Measurements from ENCODE around the gene MBNL3.

The MBNL3 gene

DNA sequence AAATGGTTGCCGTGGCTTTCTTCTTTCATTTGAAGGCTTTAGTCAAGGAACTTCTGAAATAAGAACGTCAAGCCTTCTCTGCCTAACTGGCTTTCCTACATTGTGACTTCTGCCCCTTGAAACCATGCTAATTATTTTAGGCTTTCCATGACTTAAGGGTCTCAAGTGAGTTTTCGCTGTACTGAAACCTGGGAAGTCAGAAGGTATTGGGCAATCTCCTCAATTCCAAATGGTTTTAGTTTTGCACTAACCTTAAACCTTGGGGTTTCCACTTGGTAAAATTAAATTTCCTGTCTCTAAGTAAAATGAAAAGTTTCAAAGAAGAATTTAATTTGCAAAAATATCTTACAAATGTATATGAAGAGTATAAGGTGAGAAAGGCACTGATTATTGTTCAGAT, 73.8 kb downstream of the MBNL3 start:
- DNase-seq (ENCODE audit: low read depth in 2 of 2): no peak

DNA sequence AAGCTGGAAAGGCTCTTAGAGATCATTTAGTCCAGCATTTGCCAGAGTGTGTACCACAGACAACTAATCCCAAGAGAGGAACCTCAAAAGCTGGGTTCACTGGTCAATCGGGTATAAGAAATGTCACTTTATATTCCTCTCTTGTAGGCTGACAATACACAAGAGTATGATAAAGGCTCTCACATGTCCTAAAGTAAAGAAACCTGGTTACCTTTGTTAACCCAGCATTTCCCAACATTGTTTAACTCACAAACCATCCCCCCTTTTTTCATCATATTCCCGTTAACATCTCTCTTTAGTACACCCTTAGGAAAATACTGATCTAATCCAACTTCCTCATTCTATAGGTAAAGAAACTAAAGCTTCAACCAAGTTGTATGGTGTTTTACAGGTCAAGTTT, 74.4 kb downstream of the MBNL3 start:
- no peak for DNase-seq (ENCODE audit: low read depth in 2 of 2)

GRCh38 chrX:132413459-132413858, 75.4 kb downstream of the MBNL3 start:
- no peak for DNase-seq (ENCODE audit: low read depth in 2 of 2)

DNA sequence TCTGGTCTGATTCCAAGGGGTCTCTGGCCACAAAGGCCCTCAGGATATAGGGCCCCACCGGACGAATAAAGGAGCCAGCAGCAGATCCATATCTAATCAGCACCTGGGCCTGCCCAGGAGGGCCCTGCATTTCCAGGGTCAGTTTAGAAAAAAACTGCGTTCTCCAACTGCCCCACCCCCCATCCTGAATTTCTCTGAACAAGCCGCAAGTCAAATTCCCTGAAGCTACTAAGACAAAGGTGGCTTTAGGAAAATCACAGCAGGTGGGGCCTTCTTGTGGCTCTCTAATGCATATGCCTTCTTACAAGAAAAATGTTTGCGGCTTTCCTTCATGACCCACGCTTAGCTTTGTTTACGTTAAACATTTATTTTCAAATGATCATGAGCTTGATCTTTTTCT, 76.6 kb downstream of the MBNL3 start:
- no peak for DNase-seq (ENCODE audit: low read depth in 2 of 2)

DNA sequence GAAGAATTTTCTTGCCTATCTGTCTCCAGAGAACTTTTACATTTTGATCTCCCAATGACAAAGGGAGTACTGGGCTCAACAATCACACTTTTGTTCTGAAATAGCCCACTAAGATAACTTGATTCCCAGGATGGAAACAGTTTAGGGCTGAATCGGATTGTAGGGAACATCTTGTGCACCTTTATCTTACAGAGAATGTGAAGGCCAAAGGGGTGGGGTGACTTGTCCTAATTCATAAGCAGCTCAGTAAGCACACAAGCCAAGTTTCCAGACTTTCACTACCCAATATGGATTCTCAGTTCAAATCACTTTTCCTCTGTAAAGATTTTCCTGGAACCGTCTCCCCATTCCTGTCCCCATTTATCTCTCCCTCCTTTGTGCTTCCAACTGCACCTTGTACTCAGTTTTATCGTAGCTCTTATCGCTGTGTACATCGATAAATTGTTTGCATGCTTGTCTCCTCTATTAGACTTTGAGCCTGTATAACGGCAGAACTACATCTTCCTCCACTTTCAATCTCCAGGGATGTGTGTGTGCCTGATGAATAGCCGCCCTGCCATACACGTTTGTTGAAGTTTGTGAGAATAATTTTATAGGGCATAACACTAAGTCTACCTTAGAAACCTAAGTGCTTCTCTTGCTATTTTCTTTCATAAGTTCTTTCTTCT, 77.4 kb downstream of the MBNL3 start:
- no peak for DNase-seq (ENCODE audit: low read depth in 2 of 2)

DNA sequence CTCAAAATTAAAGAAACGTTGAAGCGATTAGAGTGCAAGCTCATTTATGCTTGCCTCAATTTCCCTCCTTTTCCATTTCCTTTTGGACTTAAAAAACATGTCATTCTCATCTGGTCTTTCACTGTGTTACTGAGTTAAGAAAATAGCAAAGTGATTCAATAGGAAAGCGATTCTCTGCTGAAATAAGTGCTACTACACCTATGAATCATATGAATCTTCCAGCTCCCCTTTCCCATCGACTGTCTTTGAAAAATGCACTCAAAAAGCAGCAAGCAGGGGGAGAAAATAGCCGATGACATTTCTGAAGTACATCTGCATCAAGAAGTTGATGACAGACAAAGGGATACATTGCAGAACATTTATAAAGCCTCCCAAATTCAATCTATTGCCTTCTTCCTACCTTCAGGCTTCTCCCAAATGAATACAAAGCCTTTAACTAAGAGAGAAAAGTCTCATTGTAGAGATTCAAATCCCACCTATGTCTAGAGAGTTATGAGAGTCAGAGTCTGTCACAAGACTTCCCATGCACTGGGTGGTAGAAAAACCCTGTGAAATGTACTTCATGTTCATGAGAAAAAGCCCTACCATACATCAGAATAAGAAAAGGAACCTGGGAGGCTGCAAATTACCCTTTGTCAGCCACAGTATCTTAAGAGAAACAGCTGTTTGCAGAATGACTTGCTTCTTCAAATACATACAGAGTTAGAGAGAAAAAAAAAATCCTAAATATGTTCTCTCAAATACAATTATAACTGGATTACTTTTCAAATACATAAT, 78.9 kb downstream of the MBNL3 start:
- DNase-seq (ENCODE audit: low read depth in 2 of 2): no peak

DNA sequence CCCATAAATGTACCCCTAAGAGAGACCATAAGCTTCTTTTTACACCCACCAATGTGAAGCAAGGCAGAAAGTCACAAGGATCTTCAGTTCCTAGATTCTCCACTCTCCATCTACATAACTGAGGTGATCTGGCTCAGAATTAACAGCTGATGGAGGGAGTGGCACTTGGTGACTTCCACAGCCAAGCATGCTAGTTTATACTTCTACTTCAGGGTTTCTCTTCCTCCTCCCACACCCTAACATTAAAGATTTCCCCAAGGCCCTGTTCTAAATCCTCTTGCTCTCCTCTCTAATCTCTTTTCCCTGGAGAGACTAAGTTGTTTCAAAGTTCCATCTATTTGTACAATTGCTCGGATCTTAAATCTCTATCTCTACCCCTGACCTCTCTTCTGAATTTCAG, 81.1 kb downstream of the MBNL3 start:
- no peak for DNase-seq (ENCODE audit: low read depth in 2 of 2)

DNA sequence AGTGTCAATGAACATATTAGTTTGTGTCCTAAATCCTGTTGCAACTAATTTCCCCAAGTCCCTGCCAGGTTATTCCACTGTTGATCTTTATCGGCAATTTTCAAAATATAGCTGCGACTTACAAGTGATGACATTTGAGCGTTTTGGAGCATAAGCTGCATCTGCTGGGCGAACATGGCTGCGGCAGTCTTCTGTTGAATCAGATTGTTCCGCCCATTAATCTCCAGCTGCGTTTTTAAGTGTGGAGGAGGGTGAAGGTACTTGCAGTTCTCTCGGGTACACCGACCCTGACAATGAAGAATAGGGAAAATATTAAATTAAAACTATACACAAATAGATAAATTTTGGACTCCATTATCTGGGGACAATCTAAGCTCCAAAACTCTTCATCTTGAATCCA, 82.7 kb downstream of the MBNL3 start:
- no peak for DNase-seq (ENCODE audit: low read depth in 2 of 2)

DNA sequence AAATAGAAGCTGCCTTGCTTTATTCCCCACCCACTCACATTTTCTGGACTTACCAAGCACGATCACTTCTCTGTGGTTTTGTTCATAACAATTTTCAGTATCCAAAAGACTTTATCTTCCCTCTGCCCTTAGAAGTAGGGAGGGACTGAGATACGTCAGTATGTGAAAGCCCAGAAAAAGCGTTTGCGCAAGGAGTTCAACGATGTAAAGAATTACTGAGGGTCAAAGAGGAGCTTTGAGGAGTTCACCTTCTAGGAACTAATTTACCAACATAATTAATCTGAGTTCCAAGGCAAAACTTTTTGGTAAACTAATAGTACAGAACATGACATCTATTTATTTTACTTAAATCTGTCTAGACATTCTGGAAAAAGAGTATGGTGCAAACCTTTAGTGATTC, 84.6 kb downstream of the MBNL3 start:
- no peak for DNase-seq (ENCODE audit: low read depth in 2 of 2)

DNA sequence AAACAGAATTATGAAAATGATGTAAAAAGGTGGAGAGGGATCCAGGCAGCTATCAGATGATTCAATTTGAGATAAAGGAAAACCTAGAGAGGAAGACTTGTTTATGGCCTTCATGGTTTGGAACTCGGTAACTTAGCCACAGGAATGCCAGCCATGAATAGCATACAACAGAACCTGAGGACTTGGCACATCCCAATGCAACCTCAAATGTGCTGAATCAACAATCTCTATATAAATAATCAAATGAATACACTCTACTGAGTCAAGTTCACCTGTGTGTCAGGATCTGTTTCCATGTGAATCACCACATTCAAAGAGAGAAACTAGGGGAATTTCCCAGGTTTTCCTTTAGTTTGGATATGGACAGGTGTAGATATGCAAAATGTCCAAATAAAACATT, 86.9 kb downstream of the MBNL3 start:
- no peak for DNase-seq (ENCODE audit: low read depth in 2 of 2)

DNA sequence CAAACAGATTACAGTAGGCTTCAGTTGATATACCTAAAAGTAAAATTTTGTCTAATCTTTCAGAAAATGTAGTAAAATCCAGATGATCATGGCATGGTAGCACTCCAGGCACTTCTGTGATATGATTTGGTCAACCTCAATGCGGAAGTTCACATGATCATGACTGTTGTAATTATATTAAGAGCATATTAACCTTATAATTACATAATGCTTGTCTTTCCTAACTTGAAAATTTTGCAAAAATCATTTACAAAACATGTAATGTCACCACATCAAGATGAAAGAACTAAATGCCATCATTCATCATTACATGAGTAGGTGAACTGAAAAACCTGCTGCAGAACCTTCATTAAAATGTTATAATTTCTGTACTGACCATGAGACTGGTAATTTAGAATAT, 88.1 kb downstream of the MBNL3 start:
- no peak for DNase-seq (ENCODE audit: low read depth in 2 of 2)

DNA sequence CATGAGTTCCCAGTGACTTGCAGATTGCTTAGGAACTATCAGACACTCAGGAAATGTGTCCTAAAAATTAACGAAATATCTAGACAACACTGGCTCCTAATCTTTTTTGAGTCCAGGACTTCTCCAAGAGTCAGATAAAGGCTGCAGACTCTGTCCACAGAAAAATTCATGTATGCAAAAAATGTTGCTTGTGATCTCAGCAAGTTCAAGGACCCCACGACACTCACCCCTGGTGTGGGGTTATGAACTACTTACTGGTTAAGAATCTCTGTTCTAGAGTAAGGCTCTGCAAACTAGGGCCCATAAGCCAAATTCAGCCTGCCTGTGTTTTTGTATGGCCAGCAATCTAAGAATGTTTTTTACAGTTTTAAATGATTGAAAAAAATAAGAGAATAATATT, 93.2 kb downstream of the MBNL3 start:
- no peak for DNase-seq (ENCODE audit: low read depth in 2 of 2)

- DNase-seq (ENCODE audit: low read depth in 2 of 2): no peak
Measured at GRCh38 chrX:132395026-132395425, 93.8 kb downstream of the MBNL3 start.

DNA sequence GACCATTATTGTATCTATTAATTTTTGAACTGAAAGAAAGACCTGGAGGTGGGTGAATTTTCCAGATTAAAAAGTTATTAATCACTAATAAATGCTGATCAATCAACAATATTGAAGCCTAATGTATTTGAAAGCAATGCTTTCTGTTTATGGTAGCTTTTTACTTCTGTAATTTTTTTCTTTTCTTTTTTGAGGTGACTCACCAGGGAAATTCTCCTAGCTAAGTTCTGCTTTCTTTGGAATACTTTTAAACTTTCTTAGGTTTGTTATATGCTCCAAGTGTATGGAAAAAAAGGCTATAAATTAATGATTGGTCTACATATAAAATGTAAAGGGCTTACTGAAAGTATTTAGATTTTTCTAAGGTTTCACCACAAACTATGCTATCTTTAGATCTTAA, 94.2 kb downstream of the MBNL3 start:
- no peak for DNase-seq (ENCODE audit: low read depth in 2 of 2)

GRCh38 chrX:132393992-132394391, 94.8 kb downstream of the MBNL3 start:
- no peak for DNase-seq (ENCODE audit: low read depth in 2 of 2)

- no peak for DNase-seq (ENCODE audit: low read depth in 2 of 2)
Measured at GRCh38 chrX:132393485-132393884, 95.4 kb downstream of the MBNL3 start.

DNA sequence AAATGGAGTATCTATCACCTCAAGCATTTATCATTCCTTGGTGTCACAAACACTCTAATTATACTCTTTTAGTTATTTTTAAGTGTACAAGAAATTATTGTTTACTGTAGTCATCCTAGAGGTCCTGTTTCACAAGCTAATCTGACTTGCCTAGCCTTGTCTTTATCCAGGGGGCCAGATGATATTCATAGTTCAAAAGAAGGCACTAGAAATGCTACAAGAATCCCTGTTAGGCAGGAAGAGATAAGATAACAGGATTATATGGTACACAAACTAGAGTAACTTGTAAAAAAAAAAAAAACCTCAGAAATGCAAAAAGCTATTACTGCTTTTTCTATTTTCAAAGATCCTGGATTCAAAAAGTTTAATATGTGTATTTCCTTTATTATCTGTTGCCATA, 95.8 kb downstream of the MBNL3 start:
- no peak for DNase-seq (ENCODE audit: low read depth in 2 of 2)

DNA sequence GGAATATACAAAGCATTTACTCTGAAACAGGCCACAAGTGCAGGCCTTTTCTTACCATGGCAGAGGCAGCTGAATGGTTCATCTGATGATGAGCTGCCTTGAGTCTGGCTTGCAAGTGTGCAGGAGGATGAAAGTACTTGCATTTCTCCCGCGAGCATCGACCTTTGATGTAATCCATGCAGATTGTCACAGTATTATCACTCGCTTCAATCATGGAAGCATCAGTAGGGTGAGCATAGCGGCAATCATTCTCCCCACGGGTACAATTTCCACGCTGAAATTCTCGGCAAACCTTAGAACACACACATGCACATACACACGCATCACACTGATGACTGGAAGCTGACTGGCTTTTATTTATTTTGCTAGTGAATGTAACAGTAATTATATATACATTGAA, 98.0 kb downstream of the MBNL3 start:
- no peak for DNase-seq (ENCODE audit: low read depth in 2 of 2)

- DNase-seq (ENCODE audit: low read depth in 2 of 2): no peak
Measured at GRCh38 chrX:132389480-132389879, 99.4 kb downstream of the MBNL3 start.

DNA sequence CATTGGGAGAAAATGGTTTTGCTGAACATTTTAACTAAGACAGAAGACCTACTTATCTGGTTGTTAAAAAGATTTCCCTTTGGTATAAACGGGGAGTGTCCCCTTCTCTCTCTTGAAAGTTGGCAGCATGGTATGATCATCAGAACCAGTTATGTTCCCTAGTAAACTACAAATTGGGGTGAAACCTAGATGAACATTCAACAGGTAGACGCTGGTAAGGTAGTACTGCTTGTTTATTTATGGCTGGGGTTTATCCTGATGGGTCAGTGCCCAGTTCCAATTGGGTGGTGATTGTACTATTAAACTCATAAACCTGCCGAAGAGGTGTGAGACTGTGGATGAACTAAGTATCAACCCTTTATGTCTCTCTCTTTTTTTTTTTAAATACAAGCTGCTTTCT, 100.5 kb downstream of the MBNL3 start:
- no peak for DNase-seq (ENCODE audit: low read depth in 2 of 2)

DNA sequence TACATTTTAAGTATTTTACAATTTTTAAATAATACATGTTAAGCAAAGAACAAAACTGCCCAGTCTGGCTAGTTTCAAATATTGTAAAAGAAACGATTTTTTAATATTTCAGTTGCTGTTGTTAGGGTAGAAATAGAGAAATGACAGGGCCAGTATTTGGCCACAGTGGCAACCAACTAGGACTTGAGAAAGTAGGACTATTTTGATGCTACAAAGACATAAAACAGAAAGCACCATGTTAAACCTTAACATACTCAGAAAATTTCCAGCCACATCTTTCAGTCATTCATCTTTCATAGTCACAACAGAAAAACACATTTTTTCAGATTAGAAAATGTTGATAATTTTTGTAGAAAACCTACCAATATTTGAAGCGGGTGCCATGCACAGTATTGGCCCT, 104.5 kb downstream of the MBNL3 start:
- no peak for DNase-seq (ENCODE audit: low read depth in 2 of 2)

DNA sequence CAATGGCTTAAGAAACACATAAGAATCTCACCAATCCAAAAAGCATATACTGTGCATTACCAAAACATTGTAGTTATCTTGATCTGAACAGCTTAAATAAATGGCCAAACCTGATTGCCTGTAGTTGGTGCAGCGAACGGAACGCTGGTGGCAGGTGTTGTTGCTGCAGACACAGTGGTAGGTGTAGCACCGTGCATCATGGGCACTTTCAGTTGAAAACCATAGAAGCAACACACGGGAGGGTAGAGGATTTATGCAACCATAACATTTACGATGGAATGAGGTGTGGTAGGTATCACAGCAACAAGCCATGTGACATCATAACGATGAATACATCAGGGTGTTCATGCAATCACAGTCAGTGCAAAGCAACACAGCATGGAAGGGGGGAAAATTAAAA, 106.8 kb downstream of the MBNL3 start:
- no peak for DNase-seq (ENCODE audit: low read depth in 2 of 2)

DNA sequence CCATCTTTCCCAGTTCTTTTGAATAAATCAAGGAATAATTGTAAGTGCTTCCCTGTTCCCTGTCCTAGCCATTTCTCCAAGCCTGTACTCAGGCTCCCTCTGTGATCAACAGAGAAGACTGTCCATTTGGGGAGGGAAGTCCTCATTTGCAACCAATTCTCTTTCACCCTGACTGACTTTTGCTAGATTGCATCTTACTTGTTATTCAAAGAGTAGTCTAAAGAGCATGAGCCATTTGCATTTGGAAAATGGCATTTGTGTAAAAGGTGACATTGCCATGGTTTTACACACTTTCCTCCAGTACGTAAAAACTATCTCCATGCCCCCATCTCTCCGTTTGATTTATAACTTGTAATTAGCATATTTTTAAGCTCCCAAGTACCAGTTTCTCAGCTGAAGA, 110.6 kb downstream of the MBNL3 start:
- DNase-seq (ENCODE audit: low read depth in 2 of 2): no peak

DNA sequence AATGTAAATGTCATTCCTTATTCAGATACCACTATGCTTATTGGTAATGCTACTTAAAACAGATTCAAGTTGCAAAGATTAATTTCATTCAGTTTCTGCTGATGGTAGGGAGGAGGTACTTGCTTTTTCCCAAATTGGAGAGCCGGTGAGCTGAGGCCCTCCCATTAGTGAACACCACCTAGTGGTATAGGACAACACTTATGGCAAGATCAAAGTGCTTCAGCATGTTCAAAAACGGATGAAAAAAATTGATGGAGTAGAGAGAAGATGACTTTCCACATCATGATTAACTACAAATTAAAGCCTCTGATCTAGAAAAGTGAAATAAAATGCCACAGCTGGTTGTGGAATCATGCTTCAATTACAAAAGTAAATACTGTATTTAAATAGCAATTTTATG, 112.9 kb downstream of the MBNL3 start:
- DNase-seq (ENCODE audit: low read depth in 2 of 2): no peak

Measured in stimulated activated CD4-positive, alpha-beta T cell treated with anti-CD3 and anti-CD28 coated beads, Interleukin-1b, Interleukin-23, amount 100 ng/mL, for 1 hour (primary cell).